K562 (cell line): ENCODE measurements around the gene NIPAL3. TPM values are rescaled to one million over a fixed set of nuclear protein-coding genes. Genes with fewer than 3 reads are reported as not detected.

Experiments
- ARID1B ChIP-seq: fragments of 450-650 bp; IDR thresholded peaks from 2 replicates; pipeline ENCODE4 v1.6.1; 2016; ENCODE audit warnings: antibody characterized with exemption, mild to moderate bottlenecking, inconsistent platforms
- FOXA1 ChIP-seq: fragments of 450-650 bp; IDR thresholded peaks from 2 replicates; pipeline ENCODE4 v1.6.1; 2016; ENCODE audit warnings: mild to moderate bottlenecking, borderline replicate concordance
- FOXK1 ChIP-seq: sonication (generic); formaldehyde crosslinking; IDR thresholded peaks from 2 replicates; pipeline ENCODE4 v1.8.0; 2022; ENCODE audit warnings: missing genetic modification reagents, mild to moderate bottlenecking, borderline replicate concordance
- GABPB1 ChIP-seq: sonication (generic); formaldehyde crosslinking; IDR thresholded peaks from 2 replicates; pipeline ENCODE4 v1.8.0; 2022; ENCODE audit warnings: mild to moderate bottlenecking, missing genetic modification reagents
- GTF2A2 ChIP-seq: IDR thresholded peaks from 2 replicates; pipeline ENCODE4 v1.6.1; 2016; ENCODE audit warnings: mild to moderate bottlenecking, missing genetic modification characterization, missing compliant biosample characterization
- HDAC1 ChIP-seq, 2 experiments: fragments of 450-650 bp; IDR thresholded peaks; 2 replicates each; pipeline ENCODE4 v1.6.1; 2016 to 2017; ENCODE audit warnings: inconsistent platforms in 1 of 2, mild to moderate bottlenecking in 1 of 2, moderate library complexity in 1 of 2
- HOXB6 ChIP-seq: fragments of 250-450 bp; sonication (Bioruptor Pico); IDR thresholded peaks from 2 replicates; pipeline ENCODE4 v1.5.1; 2022; ENCODE audit warnings: mild to moderate bottlenecking, borderline replicate concordance
- KHSRP ChIP-seq: fragments of 450-650 bp; IDR thresholded peaks from 2 replicates; pipeline ENCODE4 v1.6.1; 2017
- MIER1 ChIP-seq: fragments of 450-650 bp; IDR thresholded peaks from 2 replicates; pipeline ENCODE4 v1.6.1; 2016; ENCODE audit warnings: antibody characterized with exemption, mild to moderate bottlenecking, low read depth
- NFIX ChIP-seq: fragments of 250-450 bp; sonication (Bioruptor Pico); IDR thresholded peaks from 2 replicates; pipeline ENCODE4 v1.4.0; 2020; ENCODE audit warnings: low read depth, mild to moderate bottlenecking, moderate library complexity
- NR1H2 ChIP-seq: sonication (generic); formaldehyde crosslinking; IDR thresholded peaks from 2 replicates; pipeline ENCODE4 v1.4.0; 2020; ENCODE audit warnings: mild to moderate bottlenecking, missing genetic modification reagents
- NR4A1 ChIP-seq, 2 experiments: fragments of 250-450 bp in 1 of 2; fragments of 450-650 bp in 1 of 2; sonication (Bioruptor Pico) in 1 of 2; IDR thresholded peaks; 2 replicates each; pipeline versions ENCODE4 v1.4.0 to v1.6.1; 2016 to 2020; ENCODE audit warnings: mild to moderate bottlenecking in 2 of 2, missing compliant biosample characterization in 1 of 2, missing genetic modification characterization in 1 of 2, moderate library complexity in 1 of 2
- RNF219 ChIP-seq: fragments of 250-450 bp; sonication (Bioruptor Pico); IDR thresholded peaks from 2 replicates; pipeline ENCODE4 v1.5.0; 2022; ENCODE audit warnings: mild to moderate bottlenecking
- SMAD3 ChIP-seq: fragments of 450-650 bp; formaldehyde crosslinking; conservative IDR thresholded peaks from 2 replicates; pipeline ENCODE4 v1.4.0; 2020; ENCODE audit warnings: mild to moderate bottlenecking
- TEAD4 ChIP-seq, 2 experiments: sonication (generic) in 1 of 2; formaldehyde crosslinking in 1 of 2; IDR thresholded peaks; 2 replicates each; pipeline versions ENCODE4 v1.6.1 to v1.8.0; 2012 to 2022; ENCODE audit warnings: borderline replicate concordance in 1 of 2, inconsistent platforms in 1 of 2, low read length in 1 of 2, mild to moderate bottlenecking in 1 of 2, missing genetic modification reagents in 1 of 2
- U2AF1 ChIP-seq: fragments of 200-400 bp; formaldehyde crosslinking; optimal IDR thresholded peaks from 2 replicates; pipeline ENCODE3; 2017; ENCODE audit warnings: mild to moderate bottlenecking, low read depth, low read length, moderate library complexity
- ZHX1 ChIP-seq: fragments of 150-350 bp; conservative IDR thresholded peaks from 2 replicates; pipeline ENCODE4 v1.6.1; 2014; ENCODE audit warnings: low read length
- ZNF140 ChIP-seq: fragments of 250-450 bp; sonication (Bioruptor Pico); IDR thresholded peaks from 2 replicates; pipeline ENCODE4 v1.8.0; 2021; ENCODE audit warnings: moderate library complexity, mild to moderate bottlenecking, inconsistent platforms
- ZNF274 ChIP-seq: IDR thresholded peaks from 2 replicates; pipeline ENCODE4 v1.6.1; 2011; ENCODE audit warnings: low read depth, mild to moderate bottlenecking, low read length, moderate library complexity, borderline replicate concordance
- ZNF57 ChIP-seq: fragments of 450-650 bp; formaldehyde crosslinking; IDR thresholded peaks from 2 replicates; pipeline ENCODE4 v1.4.0; 2020; ENCODE audit warnings: mild to moderate bottlenecking, moderate library complexity
- ZNF780A ChIP-seq: fragments of 250-450 bp; sonication (Bioruptor Pico); IDR thresholded peaks from 2 replicates; pipeline ENCODE4 v1.5.0; 2021; ENCODE audit warnings: mild to moderate bottlenecking
- polyA plus RNA-seq, 8 experiments: library from polyadenylated mRNA; depleted of rRNA in 4 of 8; stranded (reverse) in 5 of 8; unstranded in 3 of 8; fragments of >200 nt; fragmentation: Nextera tagmentation in 2 of 8; fragmentation: Illumina TruSeq in 1 of 8; extraction: Ambion mirVana in 2 of 8; extraction: Trizol in 1 of 8; gene quantifications; 2 replicates each; pipeline versions ENCODE4 v1.2.1 to v1.2.3, GENCODE V29; 2011 to 2014; ENCODE audit warnings: inconsistent platforms in 1 of 8, missing spikeins in 1 of 8
- total RNA-seq, 7 experiments: library from RNA; depleted of rRNA in 6 of 7; stranded (reverse); fragments of >200 nt in 6 of 7; fragmentation: Illumina TruSeq in 2 of 7; extraction: Trizol in 2 of 7; gene quantifications; 2 replicates each; pipeline versions ENCODE4 v1.2.1 to v1.2.3, GENCODE V29; 2011 to 2021; ENCODE audit warnings: low replicate concordance in 1 of 7

NIPAL3 gene
- total and polyA plus RNA-seq, 9 of the 15 experiments (the other 6 are each of a cell fraction or from before 2014, with no cell fraction given), result 10.5 to 26.3 (median 16.0) TPM

- TF ChIP-seq ZNF780A (CRISPR knock-in tag) (no peak), SMAD3 (no peak), ZNF140 (no peak), NR1H2 (CRISPR knock-in tag) (no peak), ZNF274 (no peak), NFIX (CRISPR knock-in tag) (no peak), U2AF1 (no peak), KHSRP (no peak), NR4A1 (CRISPR knock-in tag; IDR thresholded peaks at IDR 0.05) (no peak), NR4A1 (tag; IDR thresholded peaks at IDR 0.05) (no peak), ZNF57 (no peak), FOXA1 (no peak), TEAD4 (IDR thresholded peaks at IDR 0.05; ENCODE audit: low read length) (0 out of 2 replicates have a peak, but pooled peaks have one; percentile 12), TEAD4 (CRISPR knock-in tag; IDR thresholded peaks at IDR 0.05; ENCODE audit: borderline replicate concordance) (no peak), GTF2A2 (tag) (no peak), HDAC1 (IDR thresholded peaks at IDR 0.05) (peak in 1 of 2 experiments; percentile 15; a peak in 1 of 4 replicates), ZHX1 (no peak), RNF219 (CRISPR knock-in tag) (no peak), FOXK1 (CRISPR knock-in tag) (0 out of 2 replicates have a peak, but pooled peaks have one; percentile 51), HOXB6 (CRISPR knock-in tag) (no peak), ARID1B (peak; percentile 63), MIER1 (0 out of 2 replicates have a peak, but pooled peaks have one; percentile 29), GABPB1 (CRISPR knock-in tag) (peak; percentile 61; the same call in 1 of the 2 replicates)
These were observed 3.5 kb downstream of the NIPAL3 start (continued) for GRCh38 chr1:24418898-24419628.
